OCI-LY3 (cell line): Measurements from ENCODE around the gene OR9Q1.

Experiments
- H2AFZ ChIP-seq: fragments of 200-600, 300-600 bp; shearing (Covaris generic); 2 replicates; pipeline ENCODE4 v1.6.0; 2014; ENCODE audit warnings: antibody characterized with exemption, low read depth, low read length
- H3K27ac ChIP-seq: fragments of 200-600, 300-600 bp; sonication (generic); 2 replicates; pipeline ENCODE4 v1.5.1; 2014; ENCODE audit warnings: mild to moderate bottlenecking, low read length, moderate library complexity, mixed read lengths
- H3K27me3 ChIP-seq: fragments of 200-600, 300-600 bp; sonication (generic); 2 replicates; pipeline ENCODE4 v1.6.1; 2014; ENCODE audit warnings: low read depth, low read length, mixed read lengths
- H3K36me3 ChIP-seq: fragments of 200-600, 300-600 bp; sonication (generic); replicated peaks from 2 replicates; pipeline ENCODE3; 2014; ENCODE audit warnings: low read depth, low read length, mixed read lengths
- H3K4me1 ChIP-seq: fragments of 300-600, 200-600 bp; sonication (generic); 2 replicates; pipeline ENCODE4 v1.6.1; 2014; ENCODE audit warnings: low read length, mixed read lengths
- H3K4me2 ChIP-seq: fragments of 200-600, 300-600 bp; sonication (generic); 2 replicates; pipeline ENCODE4 v1.6.1; 2014; ENCODE audit warnings: low read length, mixed read lengths
- H3K4me3 ChIP-seq: fragments of 300-600, 200-600 bp; sonication (generic); 2 replicates; pipeline ENCODE4 v1.5.1; 2014; ENCODE audit warnings: antibody characterized with exemption, mild to moderate bottlenecking, low read length, moderate library complexity
- H3K79me2 ChIP-seq: fragments of 300-600, 200-600 bp; shearing (Covaris generic); 2 replicates; pipeline ENCODE4 v1.6.1; 2014; ENCODE audit warnings: mild to moderate bottlenecking, low read length, mixed read lengths
- H3K9ac ChIP-seq: fragments of 300-600, 200-600 bp; shearing (Covaris generic); 2 replicates; pipeline ENCODE4 v1.6.0; 2014; ENCODE audit warnings: mild to moderate bottlenecking, low read length, moderate library complexity
- H3K9me3 ChIP-seq: fragments of 200-600, 300-600 bp; shearing (Covaris generic); 2 replicates; pipeline ENCODE4 v1.6.1; 2014; ENCODE audit warnings: low read length, mixed read lengths; ENCODE audit not compliant: insufficient read depth
- H4K20me1 ChIP-seq: fragments of 200-600, 300-600 bp; sonication (generic); 2 replicates; pipeline ENCODE4 v1.6.1; 2016; ENCODE audit warnings: low read length, mixed read lengths; ENCODE audit not compliant: insufficient read depth
- EZH2phosphoT487 ChIP-seq: fragments of 200-600 bp; shearing (Covaris generic); IDR thresholded peaks from 2 replicates; pipeline ENCODE4 v1.6.1; 2018; ENCODE audit warnings: antibody characterized with exemption, mixed run types, low read depth
- TF ChIP-seq, protein P1 (sequence below): fragments of 200-600, 300-600 bp; sonication (generic); IDR thresholded peaks from 2 replicates; pipeline ENCODE4 v1.5.1; 2014; ENCODE audit warnings: antibody characterized with exemption, low read length, low read depth

The OR9Q1 gene, protein sequence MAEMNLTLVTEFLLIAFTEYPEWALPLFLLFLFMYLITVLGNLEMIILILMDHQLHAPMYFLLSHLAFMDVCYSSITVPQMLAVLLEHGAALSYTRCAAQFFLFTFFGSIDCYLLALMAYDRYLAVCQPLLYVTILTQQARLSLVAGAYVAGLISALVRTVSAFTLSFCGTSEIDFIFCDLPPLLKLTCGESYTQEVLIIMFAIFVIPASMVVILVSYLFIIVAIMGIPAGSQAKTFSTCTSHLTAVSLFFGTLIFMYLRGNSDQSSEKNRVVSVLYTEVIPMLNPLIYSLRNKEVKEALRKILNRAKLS

DNA sequence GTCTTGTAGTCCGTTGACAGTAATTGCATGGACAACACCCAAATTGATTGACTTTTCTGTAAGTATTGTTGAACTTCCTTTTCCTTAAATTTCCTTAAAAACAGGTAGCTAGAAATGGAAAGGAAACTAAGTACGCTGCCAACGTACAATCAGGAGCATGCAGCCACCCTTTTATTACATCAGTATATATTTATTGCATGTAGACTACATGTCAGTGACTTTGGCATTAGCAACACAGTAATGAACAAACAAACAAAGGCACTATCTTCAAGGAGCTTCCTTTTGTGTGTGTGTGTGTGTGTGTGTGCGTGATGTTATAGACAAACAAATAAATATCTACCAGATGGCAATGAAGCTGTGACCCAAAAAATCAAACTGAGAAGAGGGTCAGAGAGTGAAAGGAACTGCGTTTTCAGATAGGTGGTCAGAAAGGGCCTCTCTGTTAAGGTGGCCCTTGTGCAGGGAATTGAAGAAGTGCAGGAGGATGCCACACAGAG, at the start of gene OR9Q1:
Gene OR9Q1, plus strand, starts transcription at position 447 of the 497 bp plus-strand sequence. CDS start 155,564 bp downstream, outside the sequence.
- Histone ChIP-seq H2AFZ (no peak within 1 kb of the TSS), H3K27me3 (no peaks in the 10 kb centered on the region), H3K9me3 (no peaks in the 10 kb centered on the region), H3K27ac (no peak within 1 kb of the TSS), H3K4me1 (no peaks in the 10 kb centered on the region), H3K4me3 (no peak within 1 kb of the TSS), H3K9ac (no peak within 1 kb of the TSS), H3K36me3 (no peaks in the 10 kb centered on the region), H3K4me2 (no peak within 1 kb of the TSS), H3K79me2 (no peaks in the 10 kb centered on the region), H4K20me1 (no peaks in the 10 kb centered on the region)
- TF ChIP-seq EZH2phosphoT487, result no peak
- TF ChIP-seq, protein P1, sequence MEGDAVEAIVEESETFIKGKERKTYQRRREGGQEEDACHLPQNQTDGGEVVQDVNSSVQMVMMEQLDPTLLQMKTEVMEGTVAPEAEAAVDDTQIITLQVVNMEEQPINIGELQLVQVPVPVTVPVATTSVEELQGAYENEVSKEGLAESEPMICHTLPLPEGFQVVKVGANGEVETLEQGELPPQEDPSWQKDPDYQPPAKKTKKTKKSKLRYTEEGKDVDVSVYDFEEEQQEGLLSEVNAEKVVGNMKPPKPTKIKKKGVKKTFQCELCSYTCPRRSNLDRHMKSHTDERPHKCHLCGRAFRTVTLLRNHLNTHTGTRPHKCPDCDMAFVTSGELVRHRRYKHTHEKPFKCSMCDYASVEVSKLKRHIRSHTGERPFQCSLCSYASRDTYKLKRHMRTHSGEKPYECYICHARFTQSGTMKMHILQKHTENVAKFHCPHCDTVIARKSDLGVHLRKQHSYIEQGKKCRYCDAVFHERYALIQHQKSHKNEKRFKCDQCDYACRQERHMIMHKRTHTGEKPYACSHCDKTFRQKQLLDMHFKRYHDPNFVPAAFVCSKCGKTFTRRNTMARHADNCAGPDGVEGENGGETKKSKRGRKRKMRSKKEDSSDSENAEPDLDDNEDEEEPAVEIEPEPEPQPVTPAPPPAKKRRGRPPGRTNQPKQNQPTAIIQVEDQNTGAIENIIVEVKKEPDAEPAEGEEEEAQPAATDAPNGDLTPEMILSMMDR, result no peak

DNA sequence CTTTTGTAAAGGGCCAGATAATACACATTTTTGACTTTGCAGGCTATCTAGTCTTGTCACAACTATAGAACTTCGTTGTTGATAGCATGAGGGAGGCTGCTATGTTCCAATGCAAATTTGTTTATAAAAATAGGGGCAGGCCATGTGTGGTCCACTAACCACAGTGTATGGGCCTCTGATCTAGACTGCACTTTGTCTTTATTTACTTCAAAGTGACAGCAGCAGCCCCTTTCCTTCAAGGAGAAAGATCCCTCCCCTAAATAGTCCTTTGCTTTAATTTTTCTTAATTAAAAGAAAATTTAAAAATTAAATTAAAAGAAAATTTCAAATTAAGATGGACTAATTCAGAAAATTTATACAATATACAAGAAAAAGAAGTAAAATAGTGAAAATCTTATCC, 49.5 kb upstream of the OR9Q1 start:
- Histone ChIP-seq H3K9me3 (no peaks in the 10 kb centered on the region), H3K4me2 (no peak overlapping the region), H3K79me2 (no peaks in the 10 kb centered on the region), H3K36me3 (no peaks in the 10 kb centered on the region), H3K27me3 (no peaks in the 10 kb centered on the region), H4K20me1 (no peaks in the 10 kb centered on the region), H3K27ac (no peak overlapping the region), H3K9ac (no peak overlapping the region), H3K4me1 (no peaks in the 10 kb centered on the region), H2AFZ (no peak overlapping the region), H3K4me3 (no peak overlapping the region)
- TF ChIP-seq EZH2phosphoT487, result no peak
- TF ChIP-seq, protein P1, result no peak

DNA sequence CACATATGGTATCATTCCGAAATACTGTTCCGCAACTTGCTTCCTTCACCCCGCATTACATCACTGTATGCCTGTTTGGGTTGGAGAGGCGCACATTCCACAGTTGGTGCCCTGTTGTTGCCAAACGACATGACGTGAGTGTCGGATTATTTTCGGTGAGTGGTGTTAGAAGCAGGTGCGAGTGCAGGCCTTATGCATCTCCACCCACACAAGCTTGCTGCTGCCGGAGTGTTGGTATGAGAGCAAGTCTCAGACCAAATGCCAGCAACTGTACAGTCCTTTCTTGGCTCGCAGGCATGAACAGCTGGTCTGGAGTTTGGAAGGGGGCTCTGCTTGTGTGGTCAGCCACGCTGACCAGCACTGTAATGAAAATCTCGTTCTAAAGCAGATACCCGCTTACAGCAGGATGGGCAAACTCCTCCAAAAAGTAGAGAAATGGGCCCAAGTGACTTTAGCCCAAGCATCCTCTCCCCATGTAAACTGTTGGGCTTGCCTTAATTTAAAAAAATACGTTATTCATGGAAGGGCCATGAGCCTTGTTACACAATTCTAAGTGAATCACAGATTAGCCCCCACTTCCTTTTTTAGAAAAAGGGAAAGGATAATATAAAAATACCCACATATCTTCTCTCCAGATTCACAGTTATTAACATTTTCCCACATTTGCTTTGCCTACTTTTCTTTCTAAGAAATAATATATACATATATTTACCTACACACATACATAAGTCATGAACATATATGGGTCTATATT, 48.7 kb upstream of the OR9Q1 start:
- Histone ChIP-seq H3K4me2 (no peak overlapping the region), H3K27ac (no peak overlapping the region), H2AFZ (no peak overlapping the region), H3K79me2 (no peaks in the 10 kb centered on the region), H3K9me3 (no peaks in the 10 kb centered on the region), H3K36me3 (no peaks in the 10 kb centered on the region), H3K4me1 (no peaks in the 10 kb centered on the region), H4K20me1 (no peaks in the 10 kb centered on the region), H3K9ac (no peak overlapping the region), H3K27me3 (no peaks in the 10 kb centered on the region), H3K4me3 (no peak overlapping the region)
- TF ChIP-seq, protein P1, result no peak
- no peak for TF ChIP-seq EZH2phosphoT487

DNA sequence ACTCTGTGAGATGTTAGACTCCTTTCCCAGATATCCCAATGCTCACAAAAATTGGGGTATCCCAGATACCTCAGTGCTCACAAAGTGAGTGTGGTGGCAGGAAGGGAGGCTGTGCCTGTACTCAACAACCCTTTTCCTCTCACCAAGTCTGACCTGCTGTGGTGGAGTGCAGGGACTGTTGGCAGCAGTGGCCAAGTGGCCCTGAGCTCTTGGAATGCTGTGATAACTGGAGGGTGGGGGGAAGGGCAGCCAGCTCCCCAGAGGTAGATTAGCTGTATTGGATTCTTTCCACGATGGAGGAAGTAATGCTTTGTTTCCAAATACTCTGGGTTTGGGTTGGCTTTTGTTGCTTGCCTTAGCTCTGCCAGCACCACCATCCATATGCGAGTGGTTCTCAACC, 46.0 kb upstream of the OR9Q1 start:
- no peak for TF ChIP-seq EZH2phosphoT487
- TF ChIP-seq, protein P1, result no peak
- Histone ChIP-seq H4K20me1 (no peaks in the 10 kb centered on the region), H3K27me3 (peaks cover 14% of the 10 kb centered on the region; the same call in 1 of the 2 replicates), H3K36me3 (no peaks in the 10 kb centered on the region), H3K9ac (no peak overlapping the region), H3K79me2 (no peaks in the 10 kb centered on the region), H3K9me3 (no peaks in the 10 kb centered on the region), H3K4me3 (no peak overlapping the region), H3K4me2 (no peak overlapping the region), H2AFZ (no peak overlapping the region), H3K4me1 (no peaks in the 10 kb centered on the region), H3K27ac (no peak overlapping the region)
